ENCODE measurements around the gene VPS45. TPM values are rescaled to one million over a fixed set of nuclear protein-coding genes. Genes with fewer than 3 reads are reported as not detected.

Gene VPS45
- total RNA-seq, 1 experiment from 2014 or later: 51.3 TPM

- no peak for TF ChIP-seq CTCF (conservative IDR thresholded peaks at IDR 0.05; ENCODE audit: low read depth, low read length)
- no peak for TF ChIP-seq EZH2 (IDR thresholded peaks at IDR 0.05; ENCODE audit: borderline replicate concordance, low read depth, low read length, poor library complexity, severe bottlenecking)
- H3K27ac ChIP-seq (ENCODE audit: low read depth, low read length, poor library complexity, severe bottlenecking): no peak overlapping the region
- H3K4me1 ChIP-seq (ENCODE audit: insufficient read depth, low read length, poor library complexity, severe bottlenecking): no peaks in the 10 kb centered on the region
- no TSS peak for BruUV-seq (replicated peaks)
- H3K27me3 ChIP-seq (replicated peaks; ENCODE audit: insufficient read depth, low read depth, low read length, poor library complexity): no peaks in the 10 kb centered on the region
- H3K4me3 ChIP-seq (ENCODE audit: low read depth, low read length, poor library complexity, severe bottlenecking): no peak overlapping the region
- H3K9me3 ChIP-seq (ENCODE audit: low read depth, low read length, poor library complexity, severe bottlenecking): no peaks in the 10 kb centered on the region
- no peaks in the 10 kb centered on the region for H3K36me3 ChIP-seq (ENCODE audit: insufficient read depth, low read length, poor library complexity, severe bottlenecking)
- DNase-seq (ENCODE audit: low spot score): no peak
- ChIA-PET POLR2A (ENCODE audit: low non-redundant PET) (no interaction called here), CTCF (no interaction called here)
- intact Hi-C loops (cut with micrococcal nuclease; ENCODE audit: unreplicated experiment): no loop called here
These were observed 59.2 kb downstream of the VPS45 start for GRCh38 chr1:150126811-150127210.

- no peaks in the 10 kb centered on the region for H3K27me3 ChIP-seq (replicated peaks; ENCODE audit: insufficient read depth, low read depth, low read length, poor library complexity)
- no peaks in the 10 kb centered on the region for H3K4me1 ChIP-seq (ENCODE audit: insufficient read depth, low read length, poor library complexity, severe bottlenecking)
- no peak overlapping the region for H3K27ac ChIP-seq (ENCODE audit: low read depth, low read length, poor library complexity, severe bottlenecking)
- H3K4me3 ChIP-seq (ENCODE audit: low read depth, low read length, poor library complexity, severe bottlenecking): no peak overlapping the region
- H3K9me3 ChIP-seq (ENCODE audit: low read depth, low read length, poor library complexity, severe bottlenecking): no peaks in the 10 kb centered on the region
- ChIA-PET CTCF (no interaction called here), POLR2A (ENCODE audit: low non-redundant PET) (no interaction called here)
- no peak for DNase-seq (ENCODE audit: low spot score)
- H3K36me3 ChIP-seq (ENCODE audit: insufficient read depth, low read length, poor library complexity, severe bottlenecking): no peaks in the 10 kb centered on the region
- no TSS peak for BruUV-seq (replicated peaks)
- TF ChIP-seq EZH2 (IDR thresholded peaks at IDR 0.05; ENCODE audit: borderline replicate concordance, low read depth, low read length, poor library complexity, severe bottlenecking) (no peak), CTCF (conservative IDR thresholded peaks at IDR 0.05; ENCODE audit: low read depth, low read length) (no peak)
- intact Hi-C loops (cut with micrococcal nuclease; ENCODE audit: unreplicated experiment): no loop called here
These were observed 59.9 kb downstream of the VPS45 start for GRCh38 chr1:150127464-150127863.

GRCh38 chr1:150127868-150128267 is 60.3 kb downstream of the VPS45 start:
- DNase-seq (ENCODE audit: low spot score): no peak
- H3K4me3 ChIP-seq (ENCODE audit: low read depth, low read length, poor library complexity, severe bottlenecking): no peak overlapping the region
- H3K27me3 ChIP-seq (replicated peaks; ENCODE audit: insufficient read depth, low read depth, low read length, poor library complexity): no peaks in the 10 kb centered on the region
- CTCF ChIA-PET: no interaction called here
- TF ChIP-seq EZH2 (IDR thresholded peaks at IDR 0.05; ENCODE audit: borderline replicate concordance, low read depth, low read length, poor library complexity, severe bottlenecking) (no peak), CTCF (conservative IDR thresholded peaks at IDR 0.05; ENCODE audit: low read depth, low read length) (no peak)
- POLR2A ChIA-PET (ENCODE audit: low non-redundant PET): no interaction called here
- H3K27ac ChIP-seq (ENCODE audit: low read depth, low read length, poor library complexity, severe bottlenecking): no peak overlapping the region
- H3K9me3 ChIP-seq (ENCODE audit: low read depth, low read length, poor library complexity, severe bottlenecking): no peaks in the 10 kb centered on the region
- H3K36me3 ChIP-seq (ENCODE audit: insufficient read depth, low read length, poor library complexity, severe bottlenecking): no peaks in the 10 kb centered on the region
- no TSS peak for BruUV-seq (replicated peaks)
- H3K4me1 ChIP-seq (ENCODE audit: insufficient read depth, low read length, poor library complexity, severe bottlenecking): no peaks in the 10 kb centered on the region
- intact Hi-C loops (cut with micrococcal nuclease; ENCODE audit: unreplicated experiment): no loop called here
